ENCODE results near the gene TDRD12. TPM values are rescaled to one million over a fixed set of nuclear protein-coding genes. Genes with fewer than 3 reads are reported as not detected.

TDRD12 gene
- total RNA-seq, 1 experiment from 2014 or later, result 1.3 TPM

DNA sequence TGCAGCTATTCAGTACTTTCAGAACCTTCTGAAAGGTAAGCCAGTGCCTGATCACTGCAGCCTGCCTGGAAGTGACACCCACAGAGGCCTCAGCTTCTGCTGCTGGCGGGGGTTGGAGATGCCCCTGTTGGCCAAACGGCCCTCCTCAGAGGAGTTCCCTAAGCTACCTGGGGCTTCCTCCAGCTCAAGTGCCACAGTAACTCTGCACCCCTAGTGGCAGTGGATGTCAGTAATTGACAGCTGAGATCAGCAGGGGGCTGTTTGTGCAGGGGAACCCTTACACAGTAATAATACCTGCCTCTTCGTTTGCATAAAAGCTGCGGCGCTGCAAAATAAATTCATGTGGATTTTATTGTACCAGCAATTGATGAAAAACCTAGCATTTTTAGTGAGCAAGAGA is 28.9 kb downstream of the TDRD12 start:
- Histone ChIP-seq H2BK12ac (ENCODE audit: insufficient read length, low read depth, low read length) (no peak overlapping the region), H3K4me2 (ENCODE audit: insufficient read depth, insufficient read length, low read length) (no peak overlapping the region), H3K18ac (ENCODE audit: insufficient read length, low read depth, low read length) (no peak overlapping the region), H3K4me1 (ENCODE audit: insufficient read depth, low read length) (no peaks in the 10 kb centered on the region), H3K56ac (ENCODE audit: insufficient read length, low read depth, low read length) (no peak overlapping the region), H2BK15ac (ENCODE audit: low read depth, low read length) (no peak overlapping the region), H4K5ac (ENCODE audit: insufficient read length, low read depth, low read length) (no peak overlapping the region), H3K27me3 (ENCODE audit: insufficient read depth, low read length) (no peaks in the 10 kb centered on the region), H3K79me2 (ENCODE audit: insufficient read depth, low read length) (no peaks in the 10 kb centered on the region), H3K23me2 (ENCODE audit: insufficient read length, low read depth, low read length, poor library complexity, severe bottlenecking) (no peaks in the 10 kb centered on the region), H3K9me3 (ENCODE audit: control insufficient read depth, low read depth, low read length) (no peaks in the 10 kb centered on the region), H2BK20ac (ENCODE audit: low read depth, low read length, poor library complexity, severe bottlenecking) (no peak overlapping the region), H3K4ac (ENCODE audit: low read depth, low read length) (no peak overlapping the region), H3K9ac (ENCODE audit: extremely low read depth, insufficient read length, low read length) (no peak overlapping the region), H3K23ac (ENCODE audit: insufficient read length, low read depth, low read length) (no peak overlapping the region), H4K20me1 (ENCODE audit: control insufficient read depth, insufficient read depth, insufficient read length) (no peaks in the 10 kb centered on the region), H3T11ph (ENCODE audit: low read length) (no peak overlapping the region), H3K27ac (ENCODE audit: insufficient read length, low read depth, low read length) (no peak overlapping the region), H3K14ac (ENCODE audit: insufficient read depth, low read length) (no peak overlapping the region), H2AK5ac (ENCODE audit: insufficient read length, low read length) (no peak overlapping the region), H2AFZ (ENCODE audit: low read length) (no peak overlapping the region), H4K8ac (replicated peaks; ENCODE audit: insufficient read length, low read depth, low read length) (no peak overlapping the region), H3K79me1 (ENCODE audit: insufficient read depth, low read depth, low read length, poor library complexity, severe bottlenecking) (no peaks in the 10 kb centered on the region), H4K91ac (ENCODE audit: insufficient read length, low read depth, low read length) (no peak overlapping the region), H2BK120ac (ENCODE audit: low read depth, low read length, poor library complexity, severe bottlenecking) (no peak overlapping the region), H2BK5ac (ENCODE audit: insufficient read length, low read length) (no peak overlapping the region)
- no peaks in the 10 kb centered on the region for H3K36me3 Mint-ChIP-seq (ENCODE audit: insufficient read depth in 1 of 3, low read depth in 3 of 3)
- no peak overlapping the region for H3K4me3 Mint-ChIP-seq
- no CpG with 5 or more reads among the region's 5 CpGs for WGBS (ENCODE audit: extremely low coverage, insufficient read length, low lambda C conversion rate)
- peaks cover 3 to 5% of the 10 kb centered on the region in 2 experiments; a peak in 3 of 4 replicates for H3K4me1 Mint-ChIP-seq
- no peaks in the 10 kb centered on the region; the same call in 1 of the 2 replicates for H3K27me3 Mint-ChIP-seq (ENCODE audit: low read depth)
- H3K27ac Mint-ChIP-seq, result no peak overlapping the region
- H3K9me3 Mint-ChIP-seq, result no peaks in the 10 kb centered on the region
- TF ChIP-seq, protein P1, sequence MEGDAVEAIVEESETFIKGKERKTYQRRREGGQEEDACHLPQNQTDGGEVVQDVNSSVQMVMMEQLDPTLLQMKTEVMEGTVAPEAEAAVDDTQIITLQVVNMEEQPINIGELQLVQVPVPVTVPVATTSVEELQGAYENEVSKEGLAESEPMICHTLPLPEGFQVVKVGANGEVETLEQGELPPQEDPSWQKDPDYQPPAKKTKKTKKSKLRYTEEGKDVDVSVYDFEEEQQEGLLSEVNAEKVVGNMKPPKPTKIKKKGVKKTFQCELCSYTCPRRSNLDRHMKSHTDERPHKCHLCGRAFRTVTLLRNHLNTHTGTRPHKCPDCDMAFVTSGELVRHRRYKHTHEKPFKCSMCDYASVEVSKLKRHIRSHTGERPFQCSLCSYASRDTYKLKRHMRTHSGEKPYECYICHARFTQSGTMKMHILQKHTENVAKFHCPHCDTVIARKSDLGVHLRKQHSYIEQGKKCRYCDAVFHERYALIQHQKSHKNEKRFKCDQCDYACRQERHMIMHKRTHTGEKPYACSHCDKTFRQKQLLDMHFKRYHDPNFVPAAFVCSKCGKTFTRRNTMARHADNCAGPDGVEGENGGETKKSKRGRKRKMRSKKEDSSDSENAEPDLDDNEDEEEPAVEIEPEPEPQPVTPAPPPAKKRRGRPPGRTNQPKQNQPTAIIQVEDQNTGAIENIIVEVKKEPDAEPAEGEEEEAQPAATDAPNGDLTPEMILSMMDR (conservative IDR thresholded peaks at IDR 0.05), result peak; percentile 50
- DNase-seq, result no peak

Measured in H9 (cell line).